K562 (cell line): ENCODE measurements around the gene DMAC2. TPM values are rescaled to one million over a fixed set of nuclear protein-coding genes. Genes with fewer than 3 reads are reported as not detected.
A peak's percentile ranks its signal among the peaks of the same experiment; 100 is the strongest.

Experiments
- CBX5 ChIP-seq: IDR thresholded peaks from 2 replicates; pipeline ENCODE4 v1.6.1; 2014; ENCODE audit warnings: low read depth, borderline replicate concordance
- CREBBP ChIP-seq: IDR thresholded peaks from one replicate; pipeline ENCODE4 v1.6.1; 2012; ENCODE audit warnings: low read depth, mild to moderate bottlenecking, control low read depth, inconsistent platforms, low read length
- EGR1 ChIP-seq: fragments of 450-650 bp; conservative IDR thresholded peaks from 2 replicates; pipeline ENCODE4 v1.6.1; 2017; ENCODE audit warnings: mild to moderate bottlenecking
- EHMT2 ChIP-seq: fragments of 450-650 bp; IDR thresholded peaks from 2 replicates; pipeline ENCODE4 v1.6.1; 2018; ENCODE audit warnings: antibody characterized with exemption
- GATA2 ChIP-seq: sonication (generic); formaldehyde crosslinking; IDR thresholded peaks from 2 replicates; pipeline ENCODE4 v1.4.0; 2020; ENCODE audit warnings: mild to moderate bottlenecking, missing genetic modification reagents
- HOMEZ ChIP-seq: fragments of 250-450 bp; sonication (Bioruptor Pico); IDR thresholded peaks from 2 replicates; pipeline ENCODE4 v1.4.0; 2020; ENCODE audit warnings: mild to moderate bottlenecking, moderate library complexity
- MEF2A ChIP-seq: IDR thresholded peaks from 2 replicates; pipeline ENCODE4 v1.6.1; 2011; ENCODE audit warnings: low read depth, mild to moderate bottlenecking, low read length, moderate library complexity; ENCODE audit not compliant: control insufficient read depth
- NFE2 ChIP-seq: IDR thresholded peaks from 2 replicates; pipeline ENCODE4 v1.6.1; 2014; ENCODE audit warnings: antibody characterized with exemption, low read depth
- NR2C1 ChIP-seq, 2 experiments: fragments of 450-650 bp; IDR thresholded peaks; 2 replicates each; pipeline ENCODE4 v1.6.1; 2017; ENCODE audit warnings: mild to moderate bottlenecking in 2 of 2, antibody characterized with exemption in 1 of 2, inconsistent platforms in 1 of 2, missing compliant biosample characterization in 1 of 2, missing genetic modification characterization in 1 of 2
- POLR3G ChIP-seq: IDR thresholded peaks from 2 replicates; pipeline ENCODE4 v1.6.1; 2011; ENCODE audit not compliant: insufficient read length, insufficient replicate concordance; ENCODE audit errors: extremely low read depth
- PURB ChIP-seq: sonication (generic); formaldehyde crosslinking; IDR thresholded peaks from 2 replicates; pipeline ENCODE4 v1.9.0; 2021; ENCODE audit warnings: low read depth, mild to moderate bottlenecking, missing genetic modification reagents
- RBM25 ChIP-seq: fragments of 200-400 bp; formaldehyde crosslinking; IDR thresholded peaks from 2 replicates; pipeline ENCODE4 v1.6.1; 2018; ENCODE audit warnings: low read length, low read depth, moderate library complexity; ENCODE audit not compliant: severe bottlenecking
- TAF7 ChIP-seq: fragments of 450-650 bp; IDR thresholded peaks from 2 replicates; pipeline ENCODE4 v1.6.1; 2016; ENCODE audit warnings: missing genetic modification characterization, missing compliant biosample characterization
- TCF7 ChIP-seq: sonication (generic); IDR thresholded peaks from 2 replicates; pipeline ENCODE4 v1.6.1; 2016; ENCODE audit warnings: antibody characterized with exemption, borderline replicate concordance
- ZNF551 ChIP-seq: fragments of 250-450 bp; sonication (Bioruptor Pico); IDR thresholded peaks from 2 replicates; pipeline ENCODE4 v1.5.0; 2021; ENCODE audit warnings: mild to moderate bottlenecking, moderate library complexity
- ZNF57 ChIP-seq: fragments of 450-650 bp; formaldehyde crosslinking; IDR thresholded peaks from 2 replicates; pipeline ENCODE4 v1.4.0; 2020; ENCODE audit warnings: mild to moderate bottlenecking, moderate library complexity
- ZNF668 ChIP-seq: fragments of 250-450 bp; sonication (Bioruptor Pico); IDR thresholded peaks from 2 replicates; pipeline ENCODE4 v1.8.0; 2022; ENCODE audit warnings: mild to moderate bottlenecking, inconsistent platforms
- polyA plus RNA-seq, 8 experiments: library from polyadenylated mRNA; depleted of rRNA in 4 of 8; stranded (reverse) in 5 of 8; unstranded in 3 of 8; fragments of >200 nt; fragmentation: Nextera tagmentation in 2 of 8; fragmentation: Illumina TruSeq in 1 of 8; extraction: Ambion mirVana in 2 of 8; extraction: Trizol in 1 of 8; gene quantifications; 2 replicates each; pipeline versions ENCODE4 v1.2.1 to v1.2.3, GENCODE V29; 2011 to 2014; ENCODE audit warnings: inconsistent platforms in 1 of 8, missing spikeins in 1 of 8
- total RNA-seq, 7 experiments: library from RNA; depleted of rRNA in 6 of 7; stranded (reverse); fragments of >200 nt in 6 of 7; fragmentation: Illumina TruSeq in 2 of 7; extraction: Trizol in 2 of 7; gene quantifications; 2 replicates each; pipeline versions ENCODE4 v1.2.1 to v1.2.3, GENCODE V29; 2011 to 2021; ENCODE audit warnings: low replicate concordance in 1 of 7
- TF ChIP-seq, protein P1 (sequence below): fragments of 200-800 bp; sonication (Bioruptor generic); IDR thresholded peaks from 2 replicates; pipeline ENCODE4 v1.6.1; 2016; ENCODE audit warnings: missing genetic modification characterization, missing compliant biosample characterization
- TF ChIP-seq, protein P2 (sequence below): IDR thresholded peaks from 2 replicates; pipeline ENCODE4 v1.6.1; 2012; ENCODE audit warnings: low read depth, low read length, improper control_type of control experiment, borderline replicate concordance

Gene DMAC2
- total and polyA plus RNA-seq, 9 of the 15 experiments (the other 6 are each of a cell fraction or from before 2014, with no cell fraction given): 12.9 to 61.2 (median 43.1) TPM

DNA sequence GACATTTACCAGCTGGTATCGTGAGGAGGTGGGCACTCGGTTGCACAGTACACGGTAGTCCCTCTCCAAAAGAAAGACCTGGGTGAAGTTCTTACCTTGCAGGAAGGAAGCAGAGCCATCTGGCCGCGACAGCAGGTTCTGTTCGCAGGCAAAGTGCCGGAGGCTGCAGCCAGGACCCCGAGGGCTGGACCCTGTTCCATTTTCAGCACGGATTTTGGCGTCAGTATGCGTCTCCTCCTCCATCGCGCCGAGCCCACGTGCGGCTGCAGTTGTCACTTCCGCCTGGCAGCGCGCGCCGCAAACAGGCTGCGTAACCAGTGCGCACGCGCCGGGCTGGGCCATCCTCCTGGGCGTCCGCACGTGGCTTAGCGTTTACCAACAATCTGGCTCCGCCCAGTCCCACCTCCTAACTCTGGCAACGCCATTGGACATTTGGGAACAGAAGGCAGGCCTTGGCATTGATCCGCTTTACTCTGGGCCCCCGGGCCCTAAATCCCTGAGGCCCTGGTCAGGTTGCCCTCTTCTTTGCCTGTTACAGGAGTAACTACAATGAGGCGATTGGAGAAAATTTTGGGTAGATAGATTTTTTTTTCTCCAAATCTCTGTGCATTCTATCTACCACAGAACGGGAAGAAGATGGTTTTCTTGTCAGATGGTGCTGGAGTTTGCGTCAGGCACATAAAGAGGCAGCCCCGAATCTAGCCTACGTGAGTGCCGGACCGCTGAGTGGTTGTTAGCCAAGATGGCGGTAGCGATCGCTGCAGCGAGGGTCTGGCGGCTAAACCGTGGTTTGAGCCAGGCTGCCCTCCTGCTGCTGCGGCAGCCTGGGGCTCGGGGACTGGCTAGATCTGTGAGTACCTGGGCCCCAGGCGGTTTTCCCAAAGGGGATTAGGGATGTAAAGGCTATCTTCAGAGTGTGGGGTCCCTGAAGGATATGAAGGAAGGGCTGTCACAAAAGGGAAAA, 42.3 kb downstream of the DMAC2 start, which contains the start of the genes BCKDHA and EXOSC5 (continued):
- TF ChIP-seq, protein P1, sequence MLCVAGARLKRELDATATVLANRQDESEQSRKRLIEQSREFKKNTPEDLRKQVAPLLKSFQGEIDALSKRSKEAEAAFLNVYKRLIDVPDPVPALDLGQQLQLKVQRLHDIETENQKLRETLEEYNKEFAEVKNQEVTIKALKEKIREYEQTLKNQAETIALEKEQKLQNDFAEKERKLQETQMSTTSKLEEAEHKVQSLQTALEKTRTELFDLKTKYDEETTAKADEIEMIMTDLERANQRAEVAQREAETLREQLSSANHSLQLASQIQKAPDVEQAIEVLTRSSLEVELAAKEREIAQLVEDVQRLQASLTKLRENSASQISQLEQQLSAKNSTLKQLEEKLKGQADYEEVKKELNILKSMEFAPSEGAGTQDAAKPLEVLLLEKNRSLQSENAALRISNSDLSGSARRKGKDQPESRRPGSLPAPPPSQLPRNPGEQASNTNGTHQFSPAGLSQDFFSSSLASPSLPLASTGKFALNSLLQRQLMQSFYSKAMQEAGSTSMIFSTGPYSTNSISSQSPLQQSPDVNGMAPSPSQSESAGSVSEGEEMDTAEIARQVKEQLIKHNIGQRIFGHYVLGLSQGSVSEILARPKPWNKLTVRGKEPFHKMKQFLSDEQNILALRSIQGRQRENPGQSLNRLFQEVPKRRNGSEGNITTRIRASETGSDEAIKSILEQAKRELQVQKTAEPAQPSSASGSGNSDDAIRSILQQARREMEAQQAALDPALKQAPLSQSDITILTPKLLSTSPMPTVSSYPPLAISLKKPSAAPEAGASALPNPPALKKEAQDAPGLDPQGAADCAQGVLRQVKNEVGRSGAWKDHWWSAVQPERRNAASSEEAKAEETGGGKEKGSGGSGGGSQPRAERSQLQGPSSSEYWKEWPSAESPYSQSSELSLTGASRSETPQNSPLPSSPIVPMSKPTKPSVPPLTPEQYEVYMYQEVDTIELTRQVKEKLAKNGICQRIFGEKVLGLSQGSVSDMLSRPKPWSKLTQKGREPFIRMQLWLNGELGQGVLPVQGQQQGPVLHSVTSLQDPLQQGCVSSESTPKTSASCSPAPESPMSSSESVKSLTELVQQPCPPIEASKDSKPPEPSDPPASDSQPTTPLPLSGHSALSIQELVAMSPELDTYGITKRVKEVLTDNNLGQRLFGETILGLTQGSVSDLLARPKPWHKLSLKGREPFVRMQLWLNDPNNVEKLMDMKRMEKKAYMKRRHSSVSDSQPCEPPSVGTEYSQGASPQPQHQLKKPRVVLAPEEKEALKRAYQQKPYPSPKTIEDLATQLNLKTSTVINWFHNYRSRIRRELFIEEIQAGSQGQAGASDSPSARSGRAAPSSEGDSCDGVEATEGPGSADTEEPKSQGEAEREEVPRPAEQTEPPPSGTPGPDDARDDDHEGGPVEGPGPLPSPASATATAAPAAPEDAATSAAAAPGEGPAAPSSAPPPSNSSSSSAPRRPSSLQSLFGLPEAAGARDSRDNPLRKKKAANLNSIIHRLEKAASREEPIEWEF (CRISPR knock-in tag): no peak
- no peak for TF ChIP-seq ZNF57 (CRISPR knock-in tag)
- TF ChIP-seq GATA2 (CRISPR knock-in tag): no peak
- no peak for TF ChIP-seq TCF7
- no peak for TF ChIP-seq MEF2A
- TF ChIP-seq CREBBP: no peak
- no peak for TF ChIP-seq HOMEZ (CRISPR knock-in tag)
- TF ChIP-seq ZNF668: no peak
- no peak for TF ChIP-seq PURB (CRISPR knock-in tag)
- TF ChIP-seq EGR1: no peak
- no peak for TF ChIP-seq RBM25
- no peak for TF ChIP-seq ZNF551 (CRISPR knock-in tag)
- no peak for TF ChIP-seq POLR3G
- TF ChIP-seq EHMT2: no peak
- no peak for TF ChIP-seq CBX5
- peak; percentile 82 for TF ChIP-seq TAF7 (tag)
- TF ChIP-seq NR2C1 (IDR thresholded peaks at IDR 0.05): no peak; the same call in 1 of the 2 replicates
- 0 out of 2 replicates have a peak, but pooled peaks have one; percentile 23 for TF ChIP-seq NR2C1 (tag; IDR thresholded peaks at IDR 0.05)
- TF ChIP-seq, protein P2, sequence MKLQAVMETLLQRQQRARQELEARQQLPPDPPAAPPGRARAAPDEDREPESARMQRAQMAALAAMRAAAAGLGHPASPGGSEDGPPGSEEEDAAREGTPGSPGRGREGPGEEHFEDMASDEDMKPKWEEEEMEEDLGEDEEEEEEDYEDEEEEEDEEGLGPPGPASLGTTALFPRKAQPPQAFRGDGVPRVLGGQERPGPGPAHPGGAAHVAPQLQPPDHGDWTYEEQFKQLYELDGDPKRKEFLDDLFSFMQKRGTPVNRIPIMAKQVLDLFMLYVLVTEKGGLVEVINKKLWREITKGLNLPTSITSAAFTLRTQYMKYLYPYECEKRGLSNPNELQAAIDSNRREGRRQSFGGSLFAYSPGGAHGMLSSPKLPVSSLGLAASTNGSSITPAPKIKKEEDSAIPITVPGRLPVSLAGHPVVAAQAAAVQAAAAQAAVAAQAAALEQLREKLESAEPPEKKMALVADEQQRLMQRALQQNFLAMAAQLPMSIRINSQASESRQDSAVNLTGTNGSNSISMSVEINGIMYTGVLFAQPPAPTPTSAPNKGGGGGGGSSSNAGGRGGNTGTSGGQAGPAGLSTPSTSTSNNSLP: peak; percentile 10; the same call in 1 of the 2 replicates
- peak; percentile 92 for TF ChIP-seq NFE2
